Liver (tissue), 9 donors: Measurements from ENCODE around the gene CHST14. TPM values are rescaled to one million over a fixed set of nuclear protein-coding genes. Genes with fewer than 3 reads are reported as not detected.

Experiments used
- DNase-seq: peaks from one replicate; pipeline ENCODE4 v3.0.0-alpha.2; 2017; ENCODE audit warnings: low spot score
- H3K27ac ChIP-seq, 2 donors: one replicate each; pipeline ENCODE4 v1.7.0; 2013; ENCODE audit warnings: inconsistent platforms in 2 of 2, low read length in 2 of 2, control low read depth in 1 of 2, low read depth in 1 of 2, mild to moderate bottlenecking in 1 of 2
- H3K27me3 ChIP-seq, 4 donors: one replicate each; pipeline versions ENCODE4 v1.6.1 to v1.7.0; 2013; ENCODE audit warnings: low read length in 3 of 4, inconsistent platforms in 1 of 4, mild to moderate bottlenecking in 1 of 4, moderate library complexity in 1 of 4; ENCODE audit not compliant: control insufficient read depth in 4 of 4, insufficient read depth in 4 of 4
- H3K36me3 ChIP-seq, 4 donors: one replicate each; pipeline versions ENCODE4 v1.6.1 to v1.7.0; 2013; ENCODE audit warnings: low read length in 3 of 4, mild to moderate bottlenecking in 3 of 4, low read depth in 1 of 4, moderate library complexity in 1 of 4; ENCODE audit not compliant: control insufficient read depth in 4 of 4, insufficient read depth in 3 of 4
- H3K4me1 ChIP-seq, 4 donors: one replicate each; pipeline versions ENCODE4 v1.6.1 to v1.7.0; 2013; ENCODE audit warnings: low read length in 3 of 4, mild to moderate bottlenecking in 3 of 4, moderate library complexity in 1 of 4; ENCODE audit not compliant: control insufficient read depth in 4 of 4, insufficient read depth in 4 of 4
- H3K4me3 ChIP-seq, 3 donors: one replicate each; pipeline versions ENCODE4 v1.6.1 to v1.7.0; 2013; ENCODE audit warnings: low read length in 3 of 3, control low read depth in 1 of 3, low read depth in 1 of 3, mild to moderate bottlenecking in 1 of 3
- H3K9ac ChIP-seq, 2 donors: one replicate each; pipeline ENCODE4 v1.7.0; 2013; ENCODE audit warnings: low read length in 2 of 2, mild to moderate bottlenecking in 2 of 2, moderate library complexity in 2 of 2, control low read depth in 1 of 2, low read depth in 1 of 2
- H3K9me3 ChIP-seq, 4 donors: one replicate each; pipeline versions ENCODE4 v1.6.1 to v1.7.0; 2013; ENCODE audit warnings: low read length in 3 of 4; ENCODE audit not compliant: control insufficient read depth in 4 of 4
- ATF3 ChIP-seq: IDR thresholded peaks from 2 replicates; pipeline ENCODE4 v1.6.1; 2016; ENCODE audit warnings: antibody characterized with exemption
- CTCF ChIP-seq: fragments of 150-350 bp; IDR thresholded peaks from 2 replicates; pipeline ENCODE4 v1.5.1; 2017; ENCODE audit warnings: improper control_type of control experiment, low read depth, low read length; ENCODE audit not compliant: missing input control
- EGR1 ChIP-seq, 2 donors: IDR thresholded peaks; 2 replicates each; pipeline ENCODE4 v1.6.1; 2016 to 2018; ENCODE audit warnings: antibody characterized with exemption in 2 of 2, low read depth in 2 of 2
- FOXA1 ChIP-seq: IDR thresholded peaks from 2 replicates; pipeline ENCODE4 v1.6.1; 2016; ENCODE audit warnings: antibody characterized with exemption
- FOXA2 ChIP-seq: IDR thresholded peaks from 2 replicates; pipeline ENCODE4 v1.6.1; 2016; ENCODE audit warnings: antibody characterized with exemption
- GABPA ChIP-seq, 2 donors: IDR thresholded peaks in 1 of 2; conservative IDR thresholded peaks in 1 of 2; 2 replicates each; pipeline ENCODE4 v1.6.1; 2016; ENCODE audit warnings: antibody characterized with exemption in 2 of 2, mild to moderate bottlenecking in 1 of 2, moderate library complexity in 1 of 2
- HNF4A ChIP-seq, 2 donors: conservative IDR thresholded peaks; 2 replicates each; pipeline ENCODE4 v1.6.1; 2016; ENCODE audit warnings: antibody characterized with exemption in 2 of 2, mild to moderate bottlenecking in 2 of 2
- HNF4G ChIP-seq: IDR thresholded peaks from 2 replicates; pipeline ENCODE4 v1.6.1; 2016; ENCODE audit warnings: antibody characterized with exemption
- JUND ChIP-seq, 2 donors: IDR thresholded peaks; 2 replicates each; pipeline ENCODE4 v1.6.1; 2016; ENCODE audit warnings: antibody characterized with exemption in 2 of 2
- MAX ChIP-seq: IDR thresholded peaks from 2 replicates; pipeline ENCODE4 v1.6.1; 2016; ENCODE audit warnings: antibody characterized with exemption
- NR2F2 ChIP-seq: IDR thresholded peaks from 2 replicates; pipeline ENCODE4 v1.6.1; 2016; ENCODE audit warnings: antibody characterized with exemption
- RAD21 ChIP-seq, 2 donors: IDR thresholded peaks; 2 replicates each; pipeline ENCODE4 v1.6.1; 2016; ENCODE audit warnings: antibody characterized with exemption in 2 of 2, mild to moderate bottlenecking in 2 of 2
- REST ChIP-seq: IDR thresholded peaks from 2 replicates; pipeline ENCODE4 v1.6.1; 2016; ENCODE audit warnings: antibody characterized with exemption, mild to moderate bottlenecking
- RXRA ChIP-seq, 2 donors: IDR thresholded peaks; 2 replicates each; pipeline ENCODE4 v1.6.1; 2017 to 2018; ENCODE audit warnings: antibody characterized with exemption in 2 of 2, mild to moderate bottlenecking in 1 of 2
- SP1 ChIP-seq: IDR thresholded peaks from 2 replicates; pipeline ENCODE4 v1.6.1; 2018; ENCODE audit warnings: antibody characterized with exemption, mild to moderate bottlenecking
- TAF1 ChIP-seq: conservative IDR thresholded peaks from 2 replicates; pipeline ENCODE4 v1.6.1; 2016; ENCODE audit warnings: antibody characterized with exemption, mild to moderate bottlenecking
- YY1 ChIP-seq: IDR thresholded peaks from 2 replicates; pipeline ENCODE4 v1.6.1; 2016; ENCODE audit warnings: antibody characterized with exemption, mild to moderate bottlenecking
- ZBTB33 ChIP-seq: IDR thresholded peaks from 2 replicates; pipeline ENCODE4 v1.6.1; 2016; ENCODE audit warnings: antibody characterized with exemption
- WGBS: extraction: QIAGEN DNeasy Blood & Tissue Kit; methylation state at CpG from one replicate; pipeline ENCODE4 v1.1.7; 2013; 5-methylcytosine and 5-hydroxymethylcytosine counted together
- polyA plus RNA-seq, 2 donors: library from polyadenylated mRNA; stranded (reverse) in 1 of 2; unstranded in 1 of 2; fragments of 200-250 nt in 1 of 2; fragments of >200 nt in 1 of 2; fragmentation: Nextera tagmentation in 1 of 2; extraction: Ambion mirVana in 1 of 2; gene quantifications; one replicate each; pipeline versions ENCODE4 v1.2.1 to v1.2.3, GENCODE V29; 2013 to 2015
- total RNA-seq, 2 donors: library from RNA; depleted of rRNA; stranded (reverse); fragments of >200 nt; gene quantifications; one replicate each; pipeline ENCODE4 v1.2.3, GENCODE V29; 2014
- donor health status: healthy.
- donor health status: healthy.
- donor health status: healthy.
- donor health status: healthy.
- donor health status: healthy.

CHST14 gene
- total and polyA plus RNA-seq, 4 donors: 2.3 to 5.3 (median 3.1) TPM

- Histone ChIP-seq H3K27me3 (no peaks in the 10 kb centered on the region), H3K4me3 (no peak overlapping the region), H3K27ac (no peak overlapping the region), H3K4me1 (peaks cover 0 to 6% (median 4%) of the 10 kb centered on the region in 4 donors), H3K9ac (no peak overlapping the region), H3K9me3 (no peaks in the 10 kb centered on the region), H3K36me3 (no peaks in the 10 kb centered on the region)
- WGBS: 74% methylated on average over 4 of the region's 4 CpGs
- DNase-seq: no peak
- TF ChIP-seq RAD21 (IDR thresholded peaks at IDR 0.05) (no peak), HNF4A (conservative IDR thresholded peaks at IDR 0.05) (no peak), HNF4G (no peak), MAX (no peak), NR2F2 (no peak), ATF3 (no peak), ZBTB33 (no peak), REST (no peak), TAF1 (no peak), CTCF (no peak), YY1 (no peak), JUND (IDR thresholded peaks at IDR 0.05) (no peak), FOXA2 (no peak), RXRA (IDR thresholded peaks at IDR 0.05) (no peak), SP1 (no peak), EGR1 (IDR thresholded peaks at IDR 0.05; ENCODE audit: low read depth in 2 of 2) (no peak), GABPA (IDR thresholded peaks at IDR 0.05 in 1 of 2, conservative IDR thresholded peaks at IDR 0.05 in 1 of 2) (no peak), FOXA1 (no peak)
Measured at GRCh38 chr15:40448354-40448753, 22.4 kb upstream of the CHST14 start.

GRCh38 chr15:40449275-40449674 lies 21.5 kb upstream of the CHST14 start:
- TF ChIP-seq RAD21 (IDR thresholded peaks at IDR 0.05) (no peak), NR2F2 (no peak), MAX (no peak), CTCF (no peak), HNF4G (no peak), HNF4A (conservative IDR thresholded peaks at IDR 0.05) (no peak), JUND (IDR thresholded peaks at IDR 0.05) (no peak), RXRA (IDR thresholded peaks at IDR 0.05) (no peak)
- Histone ChIP-seq H3K4me1 (peaks cover 0 to 6% (median 4%) of the 10 kb centered on the region in 4 donors), H3K9me3 (no peaks in the 10 kb centered on the region)

More at GRCh38 chr15:40449275-40449674, 21.5 kb upstream of the CHST14 start:
- no peak overlapping the region for H3K27ac ChIP-seq
- no peaks in the 10 kb centered on the region for H3K27me3 ChIP-seq
- DNase-seq: no peak
- H3K4me3 ChIP-seq: no peak overlapping the region
- no peak overlapping the region for H3K9ac ChIP-seq
- H3K36me3 ChIP-seq: no peaks in the 10 kb centered on the region
